Measurements from ENCODE around the gene HK3.

GRCh38 chr5:176868731-176869130 lies 30.4 kb downstream of the HK3 start:
- TF ChIP-seq ATF2 (CRISPR knock-in tag; IDR thresholded peaks at IDR 0.05; ENCODE audit: borderline replicate concordance, low read depth): no peak
- TF ChIP-seq CTCF (IDR thresholded peaks at IDR 0.05): no peak
- no peak for TF ChIP-seq ELF4 (CRISPR knock-in tag; IDR thresholded peaks at IDR 0.05; ENCODE audit: low read depth)
- TF ChIP-seq RELA (CRISPR knock-in tag; IDR thresholded peaks at IDR 0.05; ENCODE audit: borderline replicate concordance): no peak

Data from WTC11 (cell line).